ENCODE measurements around the gene CDKN2A.

Gene CDKN2A

DNA sequence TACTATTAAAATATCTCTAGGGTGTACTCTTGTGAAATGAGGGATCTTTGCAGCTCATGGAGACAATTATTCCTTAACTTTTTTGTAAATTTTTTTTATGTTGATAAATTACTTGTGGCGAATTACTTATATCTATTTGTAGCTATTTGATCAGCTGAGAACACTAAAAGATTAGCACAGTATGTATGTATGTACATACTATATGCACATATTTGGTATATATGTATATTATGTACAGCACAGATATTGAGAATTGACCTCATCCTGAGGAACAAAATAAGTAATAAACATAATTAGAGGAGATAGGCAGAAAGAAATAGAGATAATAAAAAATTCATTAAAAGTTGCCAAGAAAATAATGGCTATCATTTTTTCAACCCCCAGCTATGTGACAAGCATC lies 11.8 kb downstream of the CDKN2A start:
- Histone ChIP-seq H3K9me3 (ENCODE audit: severe bottlenecking) (no peaks in the 10 kb centered on the region), H3K27me3 (ENCODE audit: insufficient read depth, low read depth, severe bottlenecking) (no peaks in the 10 kb centered on the region), H3K36me3 (no peaks in the 10 kb centered on the region), H3K4me3 (ENCODE audit: low read depth, low read length) (no peak overlapping the region), H3K27ac (no peak overlapping the region)
- no peak for TF ChIP-seq CTCF (IDR thresholded peaks at IDR 0.05; ENCODE audit: low read depth, low read length)
- no peak for DNase-seq

DNA sequence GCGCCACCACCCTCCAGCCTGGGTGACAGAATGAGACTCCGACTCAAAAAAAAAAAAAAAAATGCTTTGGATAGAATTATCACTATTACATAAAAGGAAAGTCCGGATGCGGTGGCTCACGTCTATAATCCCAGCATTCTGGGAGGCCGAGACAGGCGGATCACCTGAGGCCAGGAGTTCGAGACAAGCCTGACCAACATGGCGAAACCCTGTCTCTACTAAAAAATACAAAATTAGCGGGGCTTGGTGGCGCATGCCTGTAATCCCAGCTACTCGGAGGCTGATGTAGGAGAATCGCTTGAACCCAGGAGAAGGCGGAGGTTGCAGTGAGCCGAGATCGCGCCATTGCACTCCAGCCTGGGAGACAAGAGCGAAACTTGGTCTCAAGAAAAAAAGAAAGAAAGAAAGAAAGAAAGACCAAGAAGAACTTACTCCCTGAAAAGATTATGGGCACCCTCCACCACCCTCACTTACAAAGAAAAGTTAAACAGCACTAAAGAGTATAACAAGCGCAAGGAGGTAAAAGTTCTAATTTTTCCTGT lies 17.8 kb downstream of the CDKN2A start:
- TF ChIP-seq CTCF (IDR thresholded peaks at IDR 0.05; ENCODE audit: low read depth, low read length): no peak
- no peak for DNase-seq
- Histone ChIP-seq H3K36me3 (no peaks in the 10 kb centered on the region), H3K4me3 (ENCODE audit: low read depth, low read length) (no peak overlapping the region), H3K27me3 (ENCODE audit: insufficient read depth, low read depth, severe bottlenecking) (no peaks in the 10 kb centered on the region), H3K9me3 (ENCODE audit: severe bottlenecking) (no peaks in the 10 kb centered on the region), H3K27ac (no peak overlapping the region)

DNA sequence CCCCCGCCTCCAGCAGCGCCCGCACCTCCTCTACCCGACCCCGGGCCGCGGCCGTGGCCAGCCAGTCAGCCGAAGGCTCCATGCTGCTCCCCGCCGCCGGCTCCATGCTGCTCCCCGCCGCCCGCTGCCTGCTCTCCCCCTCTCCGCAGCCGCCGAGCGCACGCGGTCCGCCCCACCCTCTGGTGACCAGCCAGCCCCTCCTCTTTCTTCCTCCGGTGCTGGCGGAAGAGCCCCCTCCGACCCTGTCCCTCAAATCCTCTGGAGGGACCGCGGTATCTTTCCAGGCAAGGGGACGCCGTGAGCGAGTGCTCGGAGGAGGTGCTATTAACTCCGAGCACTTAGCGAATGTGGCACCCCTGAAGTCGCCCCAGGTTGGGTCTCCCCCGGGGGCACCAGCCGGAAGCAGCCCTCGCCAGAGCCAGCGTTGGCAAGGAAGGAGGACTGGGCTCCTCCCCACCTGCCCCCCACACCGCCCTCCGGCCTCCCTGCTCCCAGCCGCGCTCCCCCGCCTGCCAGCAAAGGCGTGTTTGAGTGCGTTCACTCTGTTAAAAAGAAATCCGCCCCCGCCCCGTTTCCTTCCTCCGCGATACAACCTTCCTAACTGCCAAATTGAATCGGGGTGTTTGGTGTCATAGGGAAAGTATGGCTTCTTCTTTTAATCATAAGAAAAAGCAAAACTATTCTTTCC lies 19.3 kb downstream of the CDKN2A start:
- DNase-seq: peak; percentile 77

DNA sequence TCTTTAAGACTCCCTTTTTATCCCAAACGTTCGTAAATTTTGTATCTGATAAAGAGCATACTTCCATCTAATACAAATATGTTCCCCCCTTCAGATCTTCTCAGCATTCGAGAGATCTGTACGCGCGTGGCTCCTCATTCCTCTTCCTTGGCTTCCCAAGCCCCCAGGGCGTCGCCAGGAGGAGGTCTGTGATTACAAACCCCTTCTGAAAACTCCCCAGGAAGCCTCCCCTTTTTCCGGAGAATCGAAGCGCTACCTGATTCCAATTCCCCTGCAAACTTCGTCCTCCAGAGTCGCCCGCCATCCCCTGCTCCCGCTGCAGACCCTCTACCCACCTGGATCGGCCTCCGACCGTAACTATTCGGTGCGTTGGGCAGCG lies 19.9 kb downstream of the CDKN2A start:
- no peak for TF ChIP-seq CTCF (IDR thresholded peaks at IDR 0.05; ENCODE audit: low read depth, low read length)
- peak overlapping the region; percentile 59 for H3K4me3 ChIP-seq (ENCODE audit: low read depth, low read length)
- H3K36me3 ChIP-seq: peaks cover 13% of the 10 kb centered on the region
- no peaks in the 10 kb centered on the region for H3K9me3 ChIP-seq (ENCODE audit: severe bottlenecking)
- H3K27ac ChIP-seq: peak overlapping the region; percentile 54
- H3K27me3 ChIP-seq (ENCODE audit: insufficient read depth, low read depth, severe bottlenecking): no peaks in the 10 kb centered on the region
- peak; percentile 28 for DNase-seq

More for the DNA sequence above, 19.3 kb downstream of the CDKN2A start:
- peaks cover 12% of the 10 kb centered on the region for H3K36me3 ChIP-seq
- no peaks in the 10 kb centered on the region for H3K9me3 ChIP-seq (ENCODE audit: severe bottlenecking)
- H3K4me3 ChIP-seq (ENCODE audit: low read depth, low read length): peak overlapping the region; percentile 59
- H3K27ac ChIP-seq: peak overlapping the region; percentile 54
- no peaks in the 10 kb centered on the region for H3K27me3 ChIP-seq (ENCODE audit: insufficient read depth, low read depth, severe bottlenecking)
- no peak for TF ChIP-seq CTCF (IDR thresholded peaks at IDR 0.05; ENCODE audit: low read depth, low read length)

DNA sequence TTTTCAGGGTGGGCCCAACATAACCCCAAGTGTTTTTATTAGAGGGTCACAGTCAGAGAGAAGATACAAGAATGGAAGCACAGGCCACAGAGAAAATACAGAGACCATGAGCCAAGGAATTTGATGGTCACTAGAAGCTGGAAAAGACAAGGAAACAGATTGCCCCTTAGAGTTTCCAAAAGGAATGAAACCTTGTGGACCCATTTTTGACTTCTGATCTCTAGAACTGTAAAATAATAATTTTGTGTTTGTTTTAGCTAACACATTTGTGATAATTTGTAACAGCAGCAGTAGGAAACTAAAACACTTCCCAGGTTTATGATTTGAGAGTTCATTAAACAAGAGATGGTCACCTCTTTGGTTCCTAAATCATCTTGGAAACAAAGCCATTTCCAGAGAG lies 21.8 kb downstream of the CDKN2A start:
- DNase-seq: no peak
- no peak for TF ChIP-seq CTCF (IDR thresholded peaks at IDR 0.05; ENCODE audit: low read depth, low read length)
- Histone ChIP-seq H3K9me3 (ENCODE audit: severe bottlenecking) (no peaks in the 10 kb centered on the region), H3K27me3 (ENCODE audit: insufficient read depth, low read depth, severe bottlenecking) (no peaks in the 10 kb centered on the region), H3K27ac (no peak overlapping the region), H3K36me3 (peaks cover 23% of the 10 kb centered on the region), H3K4me3 (ENCODE audit: low read depth, low read length) (no peak overlapping the region)

Measured in WERI-Rb-1 (cell line).